Measurements from ENCODE around the gene NOB1. TPM values are rescaled to one million over a fixed set of nuclear protein-coding genes. Genes with fewer than 3 reads are reported as not detected.

Gene NOB1
- total RNA-seq: 40.6 and 43.1 TPM in 2 replicates

GRCh38 chr16:69754469-69755310, at the start of gene NOB1:
Gene NOB1, minus strand, starts transcription at chr16:69754926. Its CDS starts 16 bp downstream, at chr16:69754910.

GRCh38 chr16:69761983-69762813, 7.5 kb upstream of the NOB1 start, which contains the start of gene WWP2:
Gene WWP2, plus strand, starts transcription at chr16:69762332. Its CDS starts 24,679 bp downstream, at chr16:69787011.

GRCh38 chr16:69726313-69727060, 28.2 kb downstream of the NOB1 start, which contains the start of gene NQO1:
Gene NQO1, minus strand, starts transcription at chr16:69726560. Its CDS starts 121 bp downstream, at chr16:69726439.

Small RNAs within 50 kb of the gene (small RNA-seq; reads per million reads assigned to genes)
- gene RF00091: not detected

Other genes with a start within 250 kb of the NOB1 start
- 45.1 and 45.9 TPM in 2 replicates for gene NFAT5, start 189.0 kb downstream of the NOB1 start, total RNA-seq
- gene NQO1, start 28.4 kb downstream of the NOB1 start, total RNA-seq: 250 and 456 TPM in 2 replicates
- 36.5 and 37.2 TPM in 2 replicates for gene WWP2, start 7.4 kb upstream of the NOB1 start, total RNA-seq
- 0.57 and 0.98 TPM in 2 replicates for gene CLEC18A, start 196.4 kb upstream of the NOB1 start, total RNA-seq